HFFc6 (cell line): Measurements from ENCODE around the gene ERICH6B. TPM values are rescaled to one million over a fixed set of nuclear protein-coding genes. Genes with fewer than 3 reads are reported as not detected.

Experiments
- DNase-seq: peaks from one replicate; pipeline ENCODE4 v3.0.0-alpha.2; 2018
- H3K27ac Mint-ChIP-seq: 2 replicates; pipeline ENCODE4 v1.8.0; 2020; ENCODE audit warnings: mild to moderate bottlenecking, mixed read lengths
- H3K27me3 Mint-ChIP-seq: 2 replicates; pipeline ENCODE4 v1.8.0; 2021; ENCODE audit warnings: mild to moderate bottlenecking, moderate library complexity, mixed read lengths; ENCODE audit not compliant: insufficient read depth
- H3K36me3 Mint-ChIP-seq: 2 replicates; pipeline ENCODE4 v1.8.0; 2021; ENCODE audit warnings: low read depth, mixed read lengths
- H3K4me1 Mint-ChIP-seq: 2 replicates; pipeline ENCODE4 v1.8.0; 2020; ENCODE audit warnings: low read depth, mixed read lengths
- H3K4me3 Mint-ChIP-seq: 2 replicates; pipeline ENCODE4 v1.8.0; 2020; ENCODE audit warnings: mild to moderate bottlenecking, moderate library complexity, mixed read lengths
- H3K9me3 Mint-ChIP-seq: 2 replicates; pipeline ENCODE4 v1.8.0; 2020; ENCODE audit warnings: mild to moderate bottlenecking, mixed read lengths
- total RNA-seq, 6 experiments: library from RNA; stranded (reverse); fragmentation: NEBNext Ultra II Directional; extraction: Animal tissue kit (Norgen Biotek cat#: 25700); gene quantifications; 2 replicates in 1 of 6; 3 replicates in 5 of 6; pipeline ENCODE4 v1.2.3, GENCODE V29; 2021
- TF ChIP-seq, protein P1 (sequence below): fragments of 200-600 bp; sonication (generic); IDR thresholded peaks from 2 replicates; pipeline ENCODE4 v1.5.0; 2021; ENCODE audit warnings: antibody characterized with exemption, mild to moderate bottlenecking

ERICH6B gene
- total RNA-seq, 6 experiments from 2014 or later: not detected

DNA sequence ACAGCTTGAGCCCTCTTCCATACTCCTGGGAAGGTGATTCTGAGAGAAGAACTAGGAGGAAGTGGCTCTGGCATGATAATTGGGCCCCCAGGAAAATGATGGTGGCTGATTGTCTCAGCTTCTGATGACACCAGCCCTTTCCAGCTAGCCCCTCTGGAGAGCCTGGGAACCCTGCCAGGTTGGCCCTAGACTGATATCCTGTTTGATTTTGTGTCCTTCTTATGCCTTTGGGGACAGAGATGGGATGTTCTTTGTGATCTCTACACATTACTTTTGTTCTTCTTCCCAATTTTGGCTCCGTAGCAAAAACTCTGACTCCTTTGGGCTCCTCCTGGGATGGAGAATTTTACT is 39.7 kb downstream of the ERICH6B start:
- no peaks in the 10 kb centered on the region for H3K9me3 Mint-ChIP-seq
- TF ChIP-seq, protein P1, sequence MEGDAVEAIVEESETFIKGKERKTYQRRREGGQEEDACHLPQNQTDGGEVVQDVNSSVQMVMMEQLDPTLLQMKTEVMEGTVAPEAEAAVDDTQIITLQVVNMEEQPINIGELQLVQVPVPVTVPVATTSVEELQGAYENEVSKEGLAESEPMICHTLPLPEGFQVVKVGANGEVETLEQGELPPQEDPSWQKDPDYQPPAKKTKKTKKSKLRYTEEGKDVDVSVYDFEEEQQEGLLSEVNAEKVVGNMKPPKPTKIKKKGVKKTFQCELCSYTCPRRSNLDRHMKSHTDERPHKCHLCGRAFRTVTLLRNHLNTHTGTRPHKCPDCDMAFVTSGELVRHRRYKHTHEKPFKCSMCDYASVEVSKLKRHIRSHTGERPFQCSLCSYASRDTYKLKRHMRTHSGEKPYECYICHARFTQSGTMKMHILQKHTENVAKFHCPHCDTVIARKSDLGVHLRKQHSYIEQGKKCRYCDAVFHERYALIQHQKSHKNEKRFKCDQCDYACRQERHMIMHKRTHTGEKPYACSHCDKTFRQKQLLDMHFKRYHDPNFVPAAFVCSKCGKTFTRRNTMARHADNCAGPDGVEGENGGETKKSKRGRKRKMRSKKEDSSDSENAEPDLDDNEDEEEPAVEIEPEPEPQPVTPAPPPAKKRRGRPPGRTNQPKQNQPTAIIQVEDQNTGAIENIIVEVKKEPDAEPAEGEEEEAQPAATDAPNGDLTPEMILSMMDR: no peak
- no peak for DNase-seq
- peaks cover 15% of the 10 kb centered on the region for H3K27me3 Mint-ChIP-seq
- H3K27ac Mint-ChIP-seq: no peak overlapping the region
- H3K4me3 Mint-ChIP-seq: no peak overlapping the region
- no peaks in the 10 kb centered on the region for H3K4me1 Mint-ChIP-seq
- no peaks in the 10 kb centered on the region for H3K36me3 Mint-ChIP-seq

DNA sequence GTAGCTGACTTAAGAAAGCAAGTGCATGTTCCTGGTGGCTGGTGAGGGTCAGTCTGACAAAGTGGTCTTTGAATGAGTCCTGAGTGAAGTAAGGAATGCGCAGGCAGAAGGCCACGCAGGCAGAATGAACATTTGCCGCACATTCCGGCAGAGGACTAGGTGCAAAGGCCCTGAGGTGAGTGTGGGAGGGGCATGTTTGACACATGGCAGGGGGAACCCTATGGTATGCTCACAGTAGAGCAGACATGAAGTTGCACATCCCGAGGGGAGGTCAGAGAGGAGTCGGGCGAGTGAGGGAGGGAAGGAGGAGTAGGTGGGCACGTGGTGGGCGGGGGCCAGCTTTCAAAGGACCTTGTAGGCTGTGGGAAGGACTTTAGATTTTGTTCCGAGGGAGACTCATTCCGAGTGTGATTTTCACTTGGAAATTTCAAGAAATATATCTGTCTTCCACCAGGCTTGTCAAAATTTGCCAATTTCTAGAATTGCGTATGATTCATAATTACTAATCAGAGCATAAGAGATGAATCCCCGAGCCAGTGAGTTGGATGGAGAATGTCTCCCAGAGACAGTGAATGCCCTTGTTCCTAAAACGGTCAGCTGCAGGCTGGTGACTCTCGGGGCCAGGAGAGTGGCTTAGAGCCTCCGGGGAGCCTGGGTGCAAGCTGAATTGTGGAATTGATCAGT is 40.3 kb downstream of the ERICH6B start:
- Mint-ChIP-seq H3K4me3 (no peak overlapping the region), H3K27me3 (peaks cover 15% of the 10 kb centered on the region), H3K27ac (no peak overlapping the region), H3K4me1 (no peaks in the 10 kb centered on the region), H3K36me3 (no peaks in the 10 kb centered on the region), H3K9me3 (no peaks in the 10 kb centered on the region)
- no peak for DNase-seq
- TF ChIP-seq, protein P1: no peak

DNA sequence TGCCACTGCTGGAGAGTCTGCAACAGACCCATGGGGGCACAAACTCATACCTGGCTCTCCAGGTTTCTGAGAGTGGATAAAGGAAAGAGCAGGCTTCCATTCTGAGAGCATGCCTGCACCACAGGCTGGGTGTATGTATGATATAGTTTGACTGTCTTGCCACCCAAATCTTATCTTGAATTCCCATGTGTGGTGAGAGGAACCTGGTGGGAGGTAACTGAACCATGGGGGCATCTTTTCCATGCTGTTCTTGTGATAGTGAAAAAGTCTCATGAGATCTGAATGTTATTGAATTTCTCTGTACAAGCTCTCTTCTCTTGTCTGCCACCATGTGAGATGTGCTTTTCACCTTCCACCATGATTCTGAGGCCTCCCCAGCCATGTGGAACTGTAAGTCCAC is 50.2 kb downstream of the ERICH6B start:
- Mint-ChIP-seq H3K9me3 (peaks cover 4% of the 10 kb centered on the region; the same call in 1 of the 2 replicates), H3K4me1 (no peaks in the 10 kb centered on the region), H3K27me3 (peaks cover 14% of the 10 kb centered on the region), H3K4me3 (no peak overlapping the region), H3K36me3 (peaks cover 4% of the 10 kb centered on the region; the same call in 1 of the 2 replicates), H3K27ac (no peak overlapping the region)
- DNase-seq: no peak
- TF ChIP-seq, protein P1: no peak

DNA sequence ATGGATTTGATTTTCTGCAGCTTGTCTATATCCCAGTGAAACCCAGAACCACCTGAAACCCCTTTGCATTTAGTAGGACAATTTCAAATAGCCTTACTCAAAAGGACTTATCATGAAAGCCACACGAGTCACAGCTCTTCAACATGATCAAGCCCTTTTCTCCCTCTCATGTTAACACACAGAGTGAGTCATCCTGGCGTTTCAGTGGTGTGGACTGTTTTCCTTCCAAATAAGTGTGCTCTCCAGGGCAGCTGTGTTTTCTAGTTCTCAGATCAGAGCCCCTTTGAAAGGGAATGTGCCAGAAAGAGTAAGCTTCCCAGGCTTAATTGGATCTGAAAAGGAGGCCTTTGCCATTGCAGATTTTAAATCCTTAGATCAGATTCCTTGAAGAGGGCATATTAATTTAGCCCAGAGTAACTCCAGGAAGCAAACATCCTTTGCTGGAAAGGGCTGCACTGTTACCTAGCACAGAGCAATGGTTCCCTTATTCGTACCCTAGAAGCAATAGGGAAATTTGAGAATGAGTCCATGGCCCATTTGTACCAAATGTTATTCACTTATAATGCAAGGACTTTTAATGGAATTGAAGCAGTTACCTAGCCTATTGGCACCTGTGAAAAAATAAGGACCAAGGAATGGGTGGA is 51.3 kb downstream of the ERICH6B start:
- peak; percentile 27 for DNase-seq
- Mint-ChIP-seq H3K27ac (no peak overlapping the region), H3K4me1 (no peaks in the 10 kb centered on the region), H3K4me3 (no peak overlapping the region), H3K36me3 (peaks cover 4% of the 10 kb centered on the region; the same call in 1 of the 2 replicates), H3K9me3 (peaks cover 4% of the 10 kb centered on the region; the same call in 1 of the 2 replicates), H3K27me3 (peaks cover 11% of the 10 kb centered on the region)
- TF ChIP-seq, protein P1: no peak

DNA sequence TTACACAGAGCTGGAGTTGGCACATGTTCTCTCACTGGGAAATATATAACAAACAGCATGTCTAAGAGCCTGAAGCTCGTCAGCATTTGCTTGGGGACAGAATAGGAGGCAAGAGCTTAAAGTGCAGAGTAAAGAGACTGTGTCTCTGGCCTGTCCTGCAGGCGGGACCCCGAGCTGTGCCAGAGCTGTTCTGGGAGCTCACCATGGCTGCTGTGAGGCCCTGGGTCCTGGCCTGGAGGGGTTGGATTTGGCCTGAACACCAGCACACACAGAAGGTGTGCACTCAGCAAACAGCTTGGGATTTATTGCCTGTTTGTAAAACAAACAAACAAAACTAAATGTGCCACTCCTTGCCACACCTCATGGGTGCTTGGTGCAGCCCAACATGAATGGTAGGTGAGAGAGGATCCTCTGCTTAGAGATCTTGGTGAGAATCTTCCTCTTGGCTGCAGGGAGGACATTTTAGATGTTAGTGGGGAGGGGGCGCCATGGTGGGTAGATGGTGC is 60.9 kb downstream of the ERICH6B start:
- Mint-ChIP-seq H3K4me3 (no peak overlapping the region), H3K9me3 (no peaks in the 10 kb centered on the region)
- TF ChIP-seq, protein P1: no peak

More for the DNA sequence above, 60.9 kb downstream of the ERICH6B start:
- Mint-ChIP-seq H3K4me1 (no peaks in the 10 kb centered on the region), H3K36me3 (no peaks in the 10 kb centered on the region), H3K27me3 (peaks cover 25% of the 10 kb centered on the region), H3K27ac (no peak overlapping the region)
- DNase-seq: no peak
